Heart right ventricle (tissue), 16 donors: ENCODE measurements around the gene NIN. TPM values are rescaled to one million over a fixed set of nuclear protein-coding genes. Genes with fewer than 3 reads are reported as not detected.

ENCODE experiments used
- ATAC-seq, 8 donors: fragments of 200-7000 bp; cut with Tn5 transposase; one replicate each; pipeline ENCODE4 v1.9.1; 2020; ENCODE audit warnings: mild to moderate bottlenecking in 8 of 8, moderate library complexity in 8 of 8, moderate number of reproducible peaks in 1 of 8
- DNase-seq, 2 donors: peaks; one replicate each; pipeline ENCODE4 v3.0.0-alpha.2; 2020
- H3K27ac ChIP-seq, 10 donors: fragments of 200-600 bp; sonication (generic) in 2 of 10; one replicate each; pipeline versions ENCODE4 v1.5.0 to v1.8.0; 2020 to 2022; ENCODE audit warnings: mild to moderate bottlenecking in 3 of 10
- H3K27me3 ChIP-seq, 7 donors: fragments of 200-600 bp; one replicate each; pipeline ENCODE4 v1.8.0; 2021 to 2022; ENCODE audit warnings: mild to moderate bottlenecking in 2 of 7
- H3K36me3 ChIP-seq, 9 donors: fragments of 200-600 bp; sonication (generic) in 1 of 9; one replicate each; pipeline versions ENCODE4 v1.5.0 to v1.8.0; 2020 to 2022; ENCODE audit warnings: mild to moderate bottlenecking in 2 of 9
- H3K4me1 ChIP-seq, 9 donors: fragments of 200-600 bp; sonication (generic) in 1 of 9; one replicate each; pipeline versions ENCODE4 v1.5.0 to v1.8.0; 2020 to 2022; ENCODE audit warnings: mild to moderate bottlenecking in 4 of 9
- H3K4me3 ChIP-seq, 10 donors: fragments of 200-600 bp; sonication (generic) in 2 of 10; one replicate each; pipeline versions ENCODE4 v1.5.0 to v1.8.0; 2020 to 2022; ENCODE audit warnings: mild to moderate bottlenecking in 7 of 10, moderate library complexity in 2 of 10
- H3K9me3 ChIP-seq, 11 donors: fragments of 200-600 bp in 10 of 11; sonication (generic) in 2 of 11; one replicate each; pipeline versions ENCODE4 v1.5.0 to v1.8.0; 2013 to 2022; ENCODE audit warnings: mild to moderate bottlenecking in 2 of 11, control low read depth in 1 of 11, moderate library complexity in 1 of 11
- WGBS, 2 donors: extraction: QIAGEN DNeasy Blood & Tissue Kit; methylation state at CpG; one replicate each; pipeline ENCODE4 v1.1.7; 2013; ENCODE audit warnings: inconsistent platforms in 1 of 2; 5-methylcytosine and 5-hydroxymethylcytosine counted together
- intact Hi-C, 10 donors: fragments of 100-400 bp; cut with DNase I; formaldehyde crosslinking; loops; one replicate each; pipeline versions ENCODE4 v1.11.1 to v1.14.2; 2022
- polyA plus RNA-seq, 2 donors: library from polyadenylated mRNA; stranded (reverse); fragments of 200-250 nt; gene quantifications; one replicate each; pipeline ENCODE4 v1.2.3, GENCODE V29; 2013
- total RNA-seq, 10 donors: library from RNA; stranded (reverse); fragmentation: NEBNext Ultra II Directional in 3 of 10; extraction: Animal tissue kit (Norgen Biotek cat#: 25700) in 3 of 10; gene quantifications; one replicate each; pipeline versions ENCODE4 v1.2.1 to v1.2.4, GENCODE V29; 2021 to 2023
- TF ChIP-seq, protein P1 (sequence below), 9 donors: fragments of 200-600 bp; sonication (generic) in 2 of 9; IDR thresholded peaks; one replicate each; pipeline versions ENCODE4 v1.5.0 to v1.8.0; 2021 to 2022; ENCODE audit warnings: antibody characterized with exemption in 9 of 9, mild to moderate bottlenecking in 5 of 9, moderate library complexity in 1 of 9
- donor health status: Arrhythmogenic right ventricular cardiomyopathy.
- donor health status: ischemic (EF 13 %, LVEDD 7.1; RV severe dilation, severe dysfunction).
- donor health status: healthy with polysubstance abuse.
- donor health status: DM: no; HTN: yes; CAD: no.
- donor health status: DM: no; HTN: no; CAD: no.
- donor health status: ischemic (EF 25% LVEDD 6.9; RV normal size, moderate dysfunction).
- donor health status: ischemic (EF 25% LVEDD 5.7; RV mildly dilated, moderate dysfunction).
- donor health status: healthy.
- donor health status: DM: yes; HTN: yes; CAD: no.
- donor health status: Ischemic cardiomyopathy.
- donor health status: ischemic (EF 35%, LVEDD 5.7; RV mildly dilated, moderate dysfunction).
- donor health status: nonischemic (EF 11% LVEDD 7.7; RV severe dilation, severe dysfunction).
- donor health status: DM: yes; HTN: yes; CAD: no.
- donor health status: PGD.
- donor health status: ischemic (EF 29% LVEDD 5.4; RV normal size, mild dysfunction).
- donor health status: nonischemic (EF 23%, LVEDD 6.1; RV moderate dilation, normal function).

The NIN gene
- total and polyA plus RNA-seq, 12 donors, result 4.0 to 38.7 (median 25.1) TPM

DNA sequence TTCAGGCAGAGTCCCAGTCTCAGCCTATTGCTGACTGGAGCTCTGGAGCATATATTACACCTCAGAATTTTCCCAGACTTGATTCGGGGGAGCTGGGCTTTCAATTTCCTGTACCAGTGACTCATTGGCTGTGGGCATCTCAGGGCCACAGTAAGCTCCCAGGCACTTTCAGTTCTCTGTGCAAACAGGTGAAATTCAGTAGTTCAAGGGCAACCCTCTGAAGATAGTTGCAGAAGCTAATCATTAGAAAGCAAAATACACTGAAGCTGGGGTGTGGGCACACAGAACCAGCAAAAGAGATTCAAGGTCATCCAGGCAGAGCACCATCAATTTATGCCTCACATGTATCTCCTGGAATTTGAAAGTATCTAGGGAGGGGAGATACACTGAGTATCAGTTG is 8.1 kb upstream of the NIN start:
- 27 to 72% methylated on average over 1 of the region's 1 CpG for WGBS, 2 donors
- intact Hi-C loops, result no loop called here

DNA sequence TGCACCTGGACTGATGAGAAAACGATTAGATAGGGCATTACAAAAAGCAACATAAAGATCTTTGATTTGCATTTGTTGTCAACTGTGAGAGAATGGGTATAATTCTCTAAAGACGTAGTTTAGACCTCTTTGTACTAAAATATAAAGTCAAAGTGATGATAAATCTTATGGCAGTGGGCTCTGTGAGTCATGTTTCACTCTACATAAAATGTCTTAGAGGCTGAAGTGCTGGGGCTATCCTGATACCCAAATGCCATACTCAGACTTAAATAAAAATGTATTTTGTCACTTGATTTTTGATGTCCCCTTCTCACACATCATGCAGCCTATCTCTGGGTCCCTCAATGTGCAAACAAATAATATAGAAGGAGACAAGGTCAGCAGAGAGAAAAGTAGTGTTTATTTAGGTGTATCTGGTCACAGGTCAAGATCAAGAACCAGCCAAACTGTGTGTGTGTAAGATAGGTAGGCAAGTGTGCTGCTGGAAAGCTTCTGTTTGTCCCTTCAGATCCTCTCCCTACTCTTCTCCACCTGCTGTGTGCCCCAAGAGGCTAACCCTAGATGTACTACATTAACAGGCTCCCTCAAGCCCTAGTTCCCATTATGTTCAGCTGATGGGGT is 7.0 kb upstream of the NIN start:
- H3K9me3 ChIP-seq, result no peaks in the 10 kb centered on the region
- DNase-seq, result no peak
- TF ChIP-seq, protein P1, sequence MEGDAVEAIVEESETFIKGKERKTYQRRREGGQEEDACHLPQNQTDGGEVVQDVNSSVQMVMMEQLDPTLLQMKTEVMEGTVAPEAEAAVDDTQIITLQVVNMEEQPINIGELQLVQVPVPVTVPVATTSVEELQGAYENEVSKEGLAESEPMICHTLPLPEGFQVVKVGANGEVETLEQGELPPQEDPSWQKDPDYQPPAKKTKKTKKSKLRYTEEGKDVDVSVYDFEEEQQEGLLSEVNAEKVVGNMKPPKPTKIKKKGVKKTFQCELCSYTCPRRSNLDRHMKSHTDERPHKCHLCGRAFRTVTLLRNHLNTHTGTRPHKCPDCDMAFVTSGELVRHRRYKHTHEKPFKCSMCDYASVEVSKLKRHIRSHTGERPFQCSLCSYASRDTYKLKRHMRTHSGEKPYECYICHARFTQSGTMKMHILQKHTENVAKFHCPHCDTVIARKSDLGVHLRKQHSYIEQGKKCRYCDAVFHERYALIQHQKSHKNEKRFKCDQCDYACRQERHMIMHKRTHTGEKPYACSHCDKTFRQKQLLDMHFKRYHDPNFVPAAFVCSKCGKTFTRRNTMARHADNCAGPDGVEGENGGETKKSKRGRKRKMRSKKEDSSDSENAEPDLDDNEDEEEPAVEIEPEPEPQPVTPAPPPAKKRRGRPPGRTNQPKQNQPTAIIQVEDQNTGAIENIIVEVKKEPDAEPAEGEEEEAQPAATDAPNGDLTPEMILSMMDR (IDR thresholded peaks at IDR 0.05), result no peak
- H3K27me3 ChIP-seq, result peaks cover 0 to 6% (median 0%) of the 10 kb centered on the region in 7 donors
- no peak overlapping the region for H3K4me3 ChIP-seq
- no peak for ATAC-seq
- no peaks in the 10 kb centered on the region for H3K36me3 ChIP-seq
- peaks cover 0 to 6% (median 0%) of the 10 kb centered on the region in 9 donors for H3K4me1 ChIP-seq
- intact Hi-C loops, result no loop called here
- H3K27ac ChIP-seq, result no peak overlapping the region
- 88 to 90% methylated on average over 2 of the region's 2 CpGs for WGBS, 2 donors

More for the DNA sequence above, 8.1 kb upstream of the NIN start:
- DNase-seq (no peak), ATAC-seq (no peak)
- H3K9me3 ChIP-seq, result no peaks in the 10 kb centered on the region
- peaks cover 0 to 6% (median 0%) of the 10 kb centered on the region in 7 donors for H3K27me3 ChIP-seq
- H3K4me3 ChIP-seq, result no peak overlapping the region
- no peak overlapping the region for H3K27ac ChIP-seq
- H3K4me1 ChIP-seq, result peaks cover 0 to 6% (median 0%) of the 10 kb centered on the region in 9 donors
- H3K36me3 ChIP-seq, result no peaks in the 10 kb centered on the region
- TF ChIP-seq, protein P1 (IDR thresholded peaks at IDR 0.05), result no peak

DNA sequence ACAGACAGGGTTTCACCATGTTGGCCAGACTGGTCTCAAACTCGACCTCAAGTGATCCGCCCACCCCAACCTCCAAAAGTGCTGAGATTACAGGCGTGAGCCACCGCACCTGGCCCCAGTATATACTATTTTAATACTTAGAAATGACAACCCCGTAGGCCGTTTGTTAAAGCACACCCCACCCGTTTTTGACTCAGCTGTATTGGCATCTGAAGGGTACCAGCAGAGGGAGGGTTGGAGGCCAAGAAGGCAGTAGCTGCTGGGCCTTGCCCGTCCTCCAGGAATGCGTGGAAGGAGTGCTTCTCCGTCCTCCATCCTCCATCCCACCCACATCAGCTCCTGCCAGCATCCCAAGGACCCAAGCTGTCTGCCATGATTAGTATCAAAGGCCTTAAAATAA is 6.3 kb upstream of the NIN start:
- TF ChIP-seq, protein P1 (IDR thresholded peaks at IDR 0.05), result no peak
- intact Hi-C loops, result no loop called here
- 85 to 91% methylated on average over 10 of the region's 10 CpGs for WGBS, 2 donors
- no peak overlapping the region for H3K27ac ChIP-seq
- H3K27me3 ChIP-seq, result peaks cover 0 to 6% (median 0%) of the 10 kb centered on the region in 7 donors
- no peaks in the 10 kb centered on the region for H3K9me3 ChIP-seq
- H3K36me3 ChIP-seq, result no peaks in the 10 kb centered on the region
- ATAC-seq, result no peak
- H3K4me1 ChIP-seq, result peaks cover 0 to 6% (median 0%) of the 10 kb centered on the region in 9 donors
- no peak for DNase-seq
- H3K4me3 ChIP-seq, result no peak overlapping the region

DNA sequence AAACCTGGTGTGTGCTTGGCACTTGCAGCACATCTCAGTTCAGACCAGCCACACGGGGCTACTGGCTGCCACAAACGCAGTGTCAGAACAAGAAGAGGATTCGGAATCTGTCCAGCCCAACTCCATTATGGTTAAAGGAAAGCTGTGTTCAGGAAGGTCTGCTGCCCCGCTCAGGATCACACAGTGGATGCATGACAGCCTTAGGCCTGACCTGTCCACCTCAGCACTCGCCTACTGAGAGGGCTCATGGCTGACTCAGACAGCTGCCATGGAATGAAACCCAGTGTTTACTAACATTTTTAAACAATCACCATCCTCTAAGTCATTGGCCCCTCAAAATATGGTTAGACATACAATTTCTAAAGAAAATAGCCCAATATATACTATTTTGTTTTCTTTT is 5.6 kb upstream of the NIN start:
- ATAC-seq, result no peak
- no peaks in the 10 kb centered on the region for H3K9me3 ChIP-seq
- WGBS, 2 donors, result 96 to 97% methylated on average over 5 of the region's 5 CpGs
- no peak overlapping the region for H3K27ac ChIP-seq
- H3K36me3 ChIP-seq, result no peaks in the 10 kb centered on the region
- H3K4me1 ChIP-seq, result peaks cover 0 to 12% (median 0%) of the 10 kb centered on the region in 9 donors
- TF ChIP-seq, protein P1 (IDR thresholded peaks at IDR 0.05), result no peak
- H3K27me3 ChIP-seq, result peaks cover 0 to 6% (median 0%) of the 10 kb centered on the region in 7 donors
- intact Hi-C loops, result no loop called here
- no peak for DNase-seq
- H3K4me3 ChIP-seq, result no peak overlapping the region
